PFSK-1 (cell line): Measurements from ENCODE around the gene RAMACL.

Experiments used
- FOXP2 ChIP-seq: optimal IDR thresholded peaks from 2 replicates; pipeline ENCODE3; 2011; ENCODE audit warnings: borderline replicate concordance, control low read depth, inconsistent platforms; ENCODE audit not compliant: insufficient read depth; ENCODE audit errors: extremely low read length, extremely low read depth
- POLR2AphosphoS5 ChIP-seq: IDR thresholded peaks from 2 replicates; pipeline ENCODE4 v1.6.1; 2012; ENCODE audit warnings: low read depth, mild to moderate bottlenecking, control low read depth, low read length, moderate library complexity
- REST ChIP-seq, 2 experiments: IDR thresholded peaks; 2 replicates each; pipeline versions ENCODE4 v1.6.1 to v1.8.0; 2011 to 2012; ENCODE audit warnings: low read depth in 2 of 2, low read length in 2 of 2, control low read depth in 1 of 2, inconsistent platforms in 1 of 2, mild to moderate bottlenecking in 1 of 2, moderate library complexity in 1 of 2; ENCODE audit not compliant: insufficient read depth in 1 of 2
- SIN3A ChIP-seq: IDR thresholded peaks from 2 replicates; pipeline ENCODE4 v1.6.1; 2012; ENCODE audit warnings: mild to moderate bottlenecking, low read length, moderate library complexity, borderline replicate concordance; ENCODE audit not compliant: insufficient read depth
- TAF1 ChIP-seq: IDR thresholded peaks from 2 replicates; pipeline ENCODE4 v1.6.1; 2012; ENCODE audit warnings: low read length, control low read depth, borderline replicate concordance; ENCODE audit not compliant: insufficient read depth

The RAMACL gene

GRCh38 chr6:166592821-166593220 lies 6.3 kb upstream of the RAMACL start:
- TF ChIP-seq TAF1 (no peak), POLR2AphosphoS5 (no peak), SIN3A (no peak), REST (IDR thresholded peaks at IDR 0.05; ENCODE audit: insufficient read depth in 1 of 2, low read depth in 2 of 2, low read length in 2 of 2) (no peak), FOXP2 (no peak)

- TF ChIP-seq POLR2AphosphoS5 (no peak), FOXP2 (no peak), TAF1 (no peak), REST (IDR thresholded peaks at IDR 0.05; ENCODE audit: insufficient read depth in 1 of 2, low read depth in 2 of 2, low read length in 2 of 2) (no peak), SIN3A (no peak)
These were observed 5.6 kb upstream of the RAMACL start for GRCh38 chr6:166591961-166592520.

GRCh38 chr6:166591026-166591425 lies 4.5 kb upstream of the RAMACL start:
- TF ChIP-seq SIN3A (no peak), REST (IDR thresholded peaks at IDR 0.05; ENCODE audit: insufficient read depth in 1 of 2, low read depth in 2 of 2, low read length in 2 of 2) (no peak), POLR2AphosphoS5 (no peak), FOXP2 (no peak), TAF1 (no peak)

GRCh38 chr6:166589786-166590574 lies 3.5 kb upstream of the RAMACL start:
- TF ChIP-seq SIN3A (no peak), REST (IDR thresholded peaks at IDR 0.05; ENCODE audit: insufficient read depth in 1 of 2, low read depth in 2 of 2, low read length in 2 of 2) (no peak), FOXP2 (no peak), POLR2AphosphoS5 (no peak), TAF1 (no peak)
